Activated CD8-positive, alpha-beta T cell treated with anti-CD3 and anti-CD28 coated beads for 36 hours (primary cell): ENCODE data around the gene TMEFF2. TPM values are rescaled to one million over a fixed set of nuclear protein-coding genes. Genes with fewer than 3 reads are reported as not detected.

ENCODE experiments used
- ATAC-seq: fragments of 200-7000 bp; cut with Tn5 transposase; one replicate; pipeline ENCODE4 v1.10.0; 2021; ENCODE audit warnings: mild to moderate bottlenecking, moderate library complexity
- CTCF ChIA-PET: fragments of 350-600 bp; sonication (Branson Sonifier 250); formaldehyde crosslinking; loops from one replicate; lab custom pipeline; 2021; ENCODE audit warnings: antibody characterized with exemption; lab: Charles Lee
- POLR2A ChIA-PET: fragments of 350-600 bp; sonication (Branson Sonifier 250); formaldehyde crosslinking; loops from one replicate; lab custom pipeline; 2021; ENCODE audit warnings: antibody characterized with exemption; lab: Charles Lee
- DNase-seq: peaks from one replicate; pipeline ENCODE4 v3.0.0-alpha.2; 2020
- H3K27ac Mint-ChIP-seq: one replicate; pipeline ENCODE4 v1.8.0; 2021; ENCODE audit warnings: mild to moderate bottlenecking, mixed read lengths
- H3K27me3 Mint-ChIP-seq: one replicate; pipeline ENCODE4 v1.8.0; 2021; ENCODE audit warnings: mixed read lengths
- H3K36me3 Mint-ChIP-seq: one replicate; pipeline ENCODE4 v1.8.0; 2021; ENCODE audit warnings: low read depth, mixed read lengths
- H3K4me1 Mint-ChIP-seq: one replicate; pipeline ENCODE4 v1.8.0; 2021; ENCODE audit warnings: low read depth, mixed read lengths
- H3K4me3 Mint-ChIP-seq: one replicate; pipeline ENCODE4 v1.8.0; 2021; ENCODE audit warnings: mild to moderate bottlenecking, moderate library complexity, mixed read lengths
- H3K9me3 Mint-ChIP-seq: one replicate; pipeline ENCODE4 v1.8.0; 2021; ENCODE audit warnings: mixed read lengths
- CTCF ChIP-seq: fragments of 200-600 bp; IDR thresholded peaks from one replicate; pipeline ENCODE4 v1.8.0; 2022; ENCODE audit warnings: antibody characterized with exemption, mild to moderate bottlenecking
- intact Hi-C: fragments of 100-400 bp; cut with micrococcal nuclease; formaldehyde crosslinking; loops from one replicate; pipeline ENCODE4 v1.10.0; 2022
- total RNA-seq, 2 experiments: library from RNA; stranded (reverse); gene quantifications; one replicate each; pipeline ENCODE4 v1.2.3, GENCODE V29; 2021

TMEFF2 gene
- total RNA-seq, 2 experiments from 2014 or later: not detected

- H3K4me3 Mint-ChIP-seq: no peak overlapping the region
- DNase-seq: no peak
- no peak for ATAC-seq
- H3K4me1 Mint-ChIP-seq: no peaks in the 10 kb centered on the region
- CTCF ChIA-PET: no interaction called here
- POLR2A ChIA-PET: no interaction called here
- no peaks in the 10 kb centered on the region for H3K36me3 Mint-ChIP-seq
- peaks cover 3% of the 10 kb centered on the region for H3K27me3 Mint-ChIP-seq
- TF ChIP-seq CTCF: no peak
- H3K27ac Mint-ChIP-seq: no peak overlapping the region
- intact Hi-C loops: no loop called here
- no peaks in the 10 kb centered on the region for H3K9me3 Mint-ChIP-seq
Observed at GRCh38 chr2:191954451-191954850, 240.3 kb downstream of the TMEFF2 start.

GRCh38 chr2:191952515-191953270, 242.0 kb downstream of the TMEFF2 start:
- DNase-seq: no peak
- no peak overlapping the region for H3K27ac Mint-ChIP-seq

DNA sequence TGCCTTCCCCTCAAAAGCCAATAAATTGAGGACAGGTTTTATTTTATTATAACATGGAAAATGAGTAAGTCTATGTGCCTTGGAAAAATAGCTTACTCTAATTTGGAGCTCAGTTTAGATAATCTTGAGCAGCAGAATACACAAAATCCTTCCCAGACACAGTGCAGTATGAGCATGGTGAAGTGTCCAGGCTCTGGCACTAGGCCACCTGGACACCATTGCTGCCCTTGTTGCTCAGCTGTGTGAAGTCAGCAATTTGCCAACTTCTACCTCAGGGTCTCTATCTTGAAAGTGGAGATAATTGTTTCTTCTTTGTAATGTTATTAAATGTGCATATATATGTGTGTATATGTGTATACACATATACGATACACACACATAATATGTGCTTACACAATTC, 242.9 kb downstream of the TMEFF2 start:
- TF ChIP-seq CTCF: no peak
- intact Hi-C loops: no loop called here
- DNase-seq (no peak), ATAC-seq (no peak)
- no peaks in the 10 kb centered on the region for H3K36me3 Mint-ChIP-seq
- peaks cover 3% of the 10 kb centered on the region for H3K27me3 Mint-ChIP-seq
- ChIA-PET POLR2A (no interaction called here), CTCF (no interaction called here)
- no peak overlapping the region for H3K27ac Mint-ChIP-seq
- no peaks in the 10 kb centered on the region for H3K4me1 Mint-ChIP-seq
- H3K9me3 Mint-ChIP-seq: no peaks in the 10 kb centered on the region
- H3K4me3 Mint-ChIP-seq: no peak overlapping the region

More at GRCh38 chr2:191952515-191953270, 242.0 kb downstream of the TMEFF2 start:
- H3K4me1 Mint-ChIP-seq: no peaks in the 10 kb centered on the region
- intact Hi-C loops: no loop called here
- POLR2A ChIA-PET: no interaction called here
- ATAC-seq: no peak
- H3K36me3 Mint-ChIP-seq: no peaks in the 10 kb centered on the region
- CTCF ChIA-PET: no interaction called here
- peaks cover 5% of the 10 kb centered on the region for H3K27me3 Mint-ChIP-seq
- no peaks in the 10 kb centered on the region for H3K9me3 Mint-ChIP-seq
- TF ChIP-seq CTCF: no peak
- no peak overlapping the region for H3K4me3 Mint-ChIP-seq

- ATAC-seq: no peak
- Mint-ChIP-seq H3K4me1 (no peaks in the 10 kb centered on the region), H3K4me3 (no peak overlapping the region), H3K27ac (no peak overlapping the region), H3K27me3 (peaks cover 3% of the 10 kb centered on the region), H3K9me3 (no peaks in the 10 kb centered on the region), H3K36me3 (no peaks in the 10 kb centered on the region)
- DNase-seq: no peak
- ChIA-PET POLR2A (no interaction called here), CTCF (no interaction called here)
- intact Hi-C loops: no loop called here
- TF ChIP-seq CTCF: no peak
Observed at GRCh38 chr2:191951376-191951775, 243.4 kb downstream of the TMEFF2 start.

DNA sequence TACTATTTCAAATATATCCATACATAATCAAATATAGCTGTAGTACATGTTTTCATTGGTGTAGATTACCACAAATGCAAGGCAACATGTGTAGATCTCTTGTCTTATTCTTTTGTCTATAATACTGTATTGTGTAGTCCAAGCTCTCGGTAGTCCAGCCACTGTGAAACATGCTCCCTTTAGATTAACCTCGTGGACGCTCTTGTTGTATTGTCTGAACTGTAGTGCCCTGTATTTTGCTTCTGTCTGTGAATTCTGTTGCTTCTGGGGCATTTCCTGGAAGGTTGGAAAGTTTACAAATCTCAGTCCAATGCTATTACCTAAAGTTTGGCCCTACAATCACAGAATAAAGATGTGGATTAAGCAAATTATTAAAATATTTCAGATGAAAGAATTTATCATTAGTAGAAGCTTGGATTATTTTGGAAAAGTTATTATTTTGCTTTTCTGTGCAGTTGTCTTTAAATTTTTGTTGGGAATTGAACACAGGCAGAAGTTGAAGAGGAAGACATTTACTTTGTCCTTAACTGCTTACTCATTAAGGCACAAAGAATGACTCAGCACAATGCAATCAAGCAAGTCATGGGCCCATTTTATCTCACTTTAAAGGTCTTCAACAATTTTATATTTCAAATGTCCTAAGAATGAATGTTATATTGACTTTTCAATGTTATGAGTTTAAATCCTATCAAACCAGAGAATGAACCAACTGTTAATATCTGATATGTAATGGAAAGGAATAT, 244.4 kb downstream of the TMEFF2 start:
- no peak for TF ChIP-seq CTCF
- no peak overlapping the region for H3K27ac Mint-ChIP-seq
- ATAC-seq (no peak), DNase-seq (no peak)
- H3K36me3 Mint-ChIP-seq: no peaks in the 10 kb centered on the region
- no peaks in the 10 kb centered on the region for H3K4me1 Mint-ChIP-seq
- intact Hi-C loops: no loop called here
- ChIA-PET POLR2A (interaction anchor here (0.7 kb wide), 1 partner anchor 57 kb away, joined by 3 read pairs; no protein-coding TSS in a partner anchor), CTCF (no interaction called here)
- H3K27me3 Mint-ChIP-seq: peaks cover 3% of the 10 kb centered on the region
- H3K9me3 Mint-ChIP-seq: no peaks in the 10 kb centered on the region
- H3K4me3 Mint-ChIP-seq: no peak overlapping the region
